Right ventricle myocardium inferior (tissue), 1 donor: ENCODE data around the gene DTD1. TPM values are rescaled to one million over a fixed set of nuclear protein-coding genes. Genes with fewer than 3 reads are reported as not detected.

Experiments
- ATAC-seq: fragments of 200-7000 bp; cut with Tn5 transposase; one replicate; pipeline ENCODE4 v1.9.1; 2020; ENCODE audit warnings: mild to moderate bottlenecking, moderate library complexity
- DNase-seq: peaks from one replicate; pipeline ENCODE4 v3.0.0; 2021; ENCODE audit errors: missing footprints
- intact Hi-C: fragments of 100-400 bp; cut with DNase I; formaldehyde crosslinking; loops from one replicate; pipeline ENCODE4 v1.11.0; 2022
- total RNA-seq: library from RNA; stranded (reverse); fragmentation: NEBNext Ultra II Directional; extraction: Animal tissue kit (Norgen Biotek cat#: 25700); gene quantifications from one replicate; pipeline ENCODE4 v1.2.1, GENCODE V29; 2021
- donor health status: DM: no; HTN: yes; CAD: no; lungs with severe emphysema.

DTD1 gene
- total RNA-seq, 1 donor from 2014 or later, result 11.4 TPM

- intact Hi-C loops, result no loop called here
- DNase-seq (no peak), ATAC-seq (no peak)
Measured at GRCh38 chr20:18802012-18802634, 214.3 kb downstream of the DTD1 start.

GRCh38 chr20:18805881-18806280 is 218.0 kb downstream of the DTD1 start:
- ATAC-seq (no peak), DNase-seq (no peak)
- intact Hi-C loops, result no loop called here

GRCh38 chr20:18808712-18809111 is 220.9 kb downstream of the DTD1 start:
- intact Hi-C loops, result no loop called here
- ATAC-seq (no peak), DNase-seq (no peak)

DNA sequence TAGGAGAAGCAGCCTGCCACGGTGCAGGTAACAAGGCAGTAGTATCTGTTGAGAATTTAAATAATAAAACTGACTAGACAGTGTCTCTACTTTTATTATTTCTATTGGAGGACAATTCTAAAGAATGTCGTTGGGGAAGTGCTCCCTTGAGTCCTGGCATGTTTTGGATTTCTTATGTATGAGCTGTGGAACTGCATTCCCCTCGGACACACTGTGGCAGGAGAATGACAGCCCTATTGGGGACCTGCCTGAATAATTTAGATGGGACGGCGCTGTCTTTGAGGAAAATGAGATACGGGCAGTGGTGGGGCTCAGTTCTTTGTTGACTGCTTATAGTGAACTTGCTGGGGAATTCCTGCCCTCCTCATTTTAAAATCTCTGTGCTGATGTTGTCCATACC is 223.3 kb downstream of the DTD1 start:
- ATAC-seq, result no peak
- intact Hi-C loops, result no loop called here

DNA sequence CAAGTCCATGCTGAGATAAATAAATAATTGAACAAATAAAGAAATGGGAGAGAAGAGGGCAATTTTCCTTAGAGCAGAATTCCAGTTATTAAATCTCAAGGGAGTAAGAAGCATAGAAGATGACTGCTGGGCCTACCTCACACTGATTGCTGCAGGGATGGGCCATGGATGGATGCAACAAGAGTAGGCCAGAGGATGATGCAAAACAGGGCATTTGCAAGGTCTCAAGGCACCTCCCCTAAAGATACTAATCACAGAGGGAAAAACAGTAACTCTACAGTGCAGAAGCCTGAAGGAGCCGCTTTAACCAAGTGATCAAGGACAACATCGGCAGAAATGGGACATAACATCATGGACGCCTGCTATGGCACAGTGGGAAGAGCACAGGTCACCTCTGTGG is 224.1 kb downstream of the DTD1 start:
- no peak for ATAC-seq
- intact Hi-C loops, result no loop called here

More for the DNA sequence above, 223.3 kb downstream of the DTD1 start:
- no peak for DNase-seq

DNA sequence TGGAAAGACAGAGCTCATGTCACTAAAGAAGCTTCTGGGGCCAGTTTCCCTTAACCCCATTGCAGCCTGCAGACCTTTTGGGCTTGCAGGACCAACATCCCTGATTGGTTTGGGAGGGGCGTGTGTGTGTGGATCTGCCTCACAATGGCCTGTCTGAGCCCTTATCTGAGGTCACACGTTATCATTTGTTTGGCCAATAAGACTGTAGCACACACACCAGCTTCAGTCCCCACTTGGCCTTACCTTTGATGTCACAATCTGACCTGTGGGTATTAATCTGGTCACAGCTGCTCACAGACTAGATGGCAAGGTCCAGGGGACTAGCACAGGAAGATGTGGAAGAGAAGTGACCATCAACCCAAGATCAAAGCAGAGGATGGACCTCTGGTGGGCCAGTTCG is 225.6 kb downstream of the DTD1 start, which contains the start of gene SCP2D1:
TSS of gene SCP2D1 (plus strand) at position 301 of the 400 bp plus-strand sequence. CDS start at position 334, 33 bp downstream.
- DNase-seq (no peak), ATAC-seq (no peak)
- intact Hi-C loops, result no loop called here

More for the DNA sequence above, 224.1 kb downstream of the DTD1 start:
- DNase-seq, result no peak

GRCh38 chr20:18815194-18815942 is 227.5 kb downstream of the DTD1 start:
- DNase-seq (no peak), ATAC-seq (no peak)
- intact Hi-C loops, result no loop called here

Other genes with a start within 250 kb of the DTD1 start
- gene DZANK1, start 121.0 kb upstream of the DTD1 start, total RNA-seq, result 1.1 TPM
- 7.7 TPM for gene POLR3F, start 120.7 kb upstream of the DTD1 start, total RNA-seq
- 5.1 TPM for gene RBBP9, start 90.8 kb upstream of the DTD1 start, total RNA-seq
- gene SEC23B, start 80.1 kb upstream of the DTD1 start, total RNA-seq, result 8.9 TPM
- gene SMIM26, start 20.6 kb upstream of the DTD1 start, total RNA-seq, result 111 TPM
- not detected for gene SCP2D1, start 225.7 kb downstream of the DTD1 start, total RNA-seq